Measurements from ENCODE around the gene SNCG. TPM values are rescaled to one million over a fixed set of nuclear protein-coding genes. Genes with fewer than 3 reads are reported as not detected.

Gene SNCG
- total and polyA plus RNA-seq, 2 of the 8 experiments (the other 6 are each of a cell fraction or from before 2014, with no cell fraction given): 4.4 to 12.2 TPM

GRCh38 chr10:86945361-86946212, 12.8 kb upstream of the SNCG start (continued):
- TF ChIP-seq ZNF274 (IDR thresholded peaks at IDR 0.05; ENCODE audit: borderline replicate concordance, extremely low read depth, low read length) (no peak), ASH2L (IDR thresholded peaks at IDR 0.05; ENCODE audit: low read length) (no peak), CEBPB (IDR thresholded peaks at IDR 0.05; ENCODE audit: low read depth, low read length) (peak; percentile 92), NANOG (IDR thresholded peaks at IDR 0.05; ENCODE audit: insufficient read depth, low read depth, low read length, poor library complexity, severe bottlenecking) (no peak), SIN3A (conservative IDR thresholded peaks at IDR 0.05 in 1 of 2, IDR thresholded peaks at IDR 0.05 in 1 of 2; ENCODE audit: low read depth in 1 of 2, low read length in 2 of 2) (no peak), SUZ12 (IDR thresholded peaks at IDR 0.05; ENCODE audit: low read length) (no peak), MAX (IDR thresholded peaks at IDR 0.05) (peak; percentile 30; the same call in 1 of the 2 replicates), USF2 (IDR thresholded peaks at IDR 0.05; ENCODE audit: low read length) (no peak), BRCA1 (IDR thresholded peaks at IDR 0.05; ENCODE audit: low read depth, low read length) (no peak), FOSL1 (IDR thresholded peaks at IDR 0.05; ENCODE audit: insufficient read depth, low read depth, low read length) (no peak), E2F6 (IDR thresholded peaks at IDR 0.05) (no peak)

Data from H1 (cell line).